Stimulated activated CD4-positive, alpha-beta T cell treated with anti-CD3 and anti-CD28 coated beads, Interleukin-1b, Interleukin-23, amount 100 ng/mL, for 24 hours (primary cell): ENCODE measurements around the gene WWC1.
"Not testable (repeated sequence)": the region's sequence is repeated elsewhere in the genome, so short reads cannot be mapped to it uniquely, and the experiment has no call there.

Experiments
- DNase-seq, 4 experiments: peaks; one replicate each; pipeline ENCODE4 v3.0.0-alpha.2; 2020; ENCODE audit warnings: low read depth in 4 of 4, low spot score in 1 of 4

Gene WWC1

DNA sequence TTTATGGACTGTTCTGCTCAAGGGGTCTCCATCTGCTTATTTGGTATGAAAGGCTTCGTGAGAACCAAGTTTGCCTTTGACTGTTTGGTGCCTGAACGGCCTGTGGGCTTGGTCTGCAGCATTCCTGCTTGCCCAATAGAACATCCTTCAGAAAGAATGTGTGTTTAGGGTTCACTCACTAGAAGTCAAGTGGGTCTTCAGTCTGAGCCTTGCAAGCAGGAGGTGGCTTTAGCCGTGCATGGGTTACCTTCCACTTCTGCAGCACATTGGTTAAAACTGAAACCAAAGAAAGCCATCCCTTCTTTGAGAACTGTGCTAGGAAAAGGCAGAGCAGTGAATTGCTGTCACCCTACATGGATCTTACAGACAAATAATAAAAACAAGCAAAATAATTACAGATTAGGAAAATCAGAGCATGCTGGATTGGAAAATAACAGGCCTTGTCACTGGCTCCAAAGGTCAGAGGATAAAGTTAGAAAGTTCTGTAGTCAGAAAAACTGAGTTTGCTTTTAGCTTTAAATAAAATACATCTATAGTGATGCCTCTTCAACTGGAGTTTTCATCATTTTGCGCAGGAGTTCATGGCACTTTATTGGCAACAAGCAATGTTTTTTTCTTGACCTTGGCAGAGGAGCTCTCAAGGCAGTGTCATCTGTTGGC is 16.6 kb downstream of the WWC1 start:
- no peak for DNase-seq

DNA sequence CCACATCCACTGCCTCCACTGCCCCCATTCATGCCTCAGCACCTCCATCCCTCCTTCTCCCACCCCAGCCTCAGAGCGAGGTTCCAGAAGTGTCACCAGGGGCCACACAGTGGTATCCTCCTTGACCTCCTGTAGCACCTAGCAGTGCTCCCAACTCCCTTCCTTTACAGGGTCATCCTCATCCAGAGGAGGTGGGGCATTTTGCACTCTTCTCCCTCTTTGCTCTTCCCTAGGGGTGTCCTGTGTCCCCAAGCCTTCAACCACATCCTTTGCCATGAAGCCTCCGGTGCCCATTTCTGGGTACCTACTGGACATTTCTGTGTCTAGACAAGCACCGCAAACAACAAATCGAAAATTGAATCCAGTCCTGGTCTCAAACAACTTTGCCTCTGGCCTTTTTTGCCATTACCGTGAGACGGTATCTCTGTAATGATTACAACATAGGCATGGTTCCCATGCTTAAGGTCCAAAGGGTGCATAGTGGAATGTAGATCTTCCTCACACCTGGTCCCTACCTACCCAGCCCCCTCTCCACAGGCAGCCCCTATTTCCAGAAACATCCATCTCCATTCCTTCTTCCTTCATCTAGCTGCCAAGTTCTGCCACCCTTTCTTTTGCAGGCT is 17.6 kb downstream of the WWC1 start:
- no peak for DNase-seq

DNA sequence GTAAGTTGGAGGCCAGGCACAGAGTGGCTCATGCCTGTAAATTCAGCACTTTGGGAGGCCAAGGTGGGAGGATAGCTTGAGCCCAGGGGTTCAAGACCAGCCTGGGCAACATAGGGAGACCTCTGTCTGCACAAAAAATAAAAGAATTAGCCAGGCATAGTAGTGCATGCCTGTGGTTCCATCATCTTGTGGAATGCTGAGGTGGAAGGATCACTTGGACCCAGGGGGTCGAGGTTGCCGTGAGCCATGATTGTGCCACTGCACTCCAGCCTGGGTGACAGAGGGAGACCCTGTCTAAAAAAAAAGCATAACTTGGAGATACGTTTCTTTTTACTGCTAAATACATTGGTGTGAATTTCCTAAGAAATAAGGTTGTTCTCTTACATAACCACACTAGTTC is 19.1 kb downstream of the WWC1 start:
- not testable (repeated sequence) for DNase-seq

DNA sequence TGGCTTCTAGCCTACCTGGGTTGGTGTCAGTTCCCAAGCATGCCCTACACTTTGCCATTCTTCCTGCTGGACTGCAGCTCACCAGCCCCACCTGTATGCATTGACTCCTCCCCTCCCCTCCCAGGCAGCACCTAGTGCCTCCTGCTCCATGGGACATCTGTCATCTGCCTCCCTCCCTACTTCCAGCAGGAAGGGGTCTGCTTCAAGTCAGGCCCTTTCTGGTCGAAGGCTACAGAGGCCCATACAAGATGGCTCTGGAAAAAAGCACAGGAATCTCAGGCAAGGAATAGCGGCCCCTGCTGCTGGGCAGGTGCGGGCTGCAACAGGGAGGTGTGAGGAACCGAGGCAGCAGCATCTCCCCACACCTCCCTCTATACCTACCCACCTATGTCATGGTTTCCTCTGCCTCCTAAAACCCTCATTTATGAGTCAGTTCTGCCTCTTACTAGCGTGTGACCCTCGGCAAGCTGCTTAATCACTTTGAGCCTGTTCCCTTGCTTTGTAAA is 19.7 kb downstream of the WWC1 start:
- DNase-seq: no peak

DNA sequence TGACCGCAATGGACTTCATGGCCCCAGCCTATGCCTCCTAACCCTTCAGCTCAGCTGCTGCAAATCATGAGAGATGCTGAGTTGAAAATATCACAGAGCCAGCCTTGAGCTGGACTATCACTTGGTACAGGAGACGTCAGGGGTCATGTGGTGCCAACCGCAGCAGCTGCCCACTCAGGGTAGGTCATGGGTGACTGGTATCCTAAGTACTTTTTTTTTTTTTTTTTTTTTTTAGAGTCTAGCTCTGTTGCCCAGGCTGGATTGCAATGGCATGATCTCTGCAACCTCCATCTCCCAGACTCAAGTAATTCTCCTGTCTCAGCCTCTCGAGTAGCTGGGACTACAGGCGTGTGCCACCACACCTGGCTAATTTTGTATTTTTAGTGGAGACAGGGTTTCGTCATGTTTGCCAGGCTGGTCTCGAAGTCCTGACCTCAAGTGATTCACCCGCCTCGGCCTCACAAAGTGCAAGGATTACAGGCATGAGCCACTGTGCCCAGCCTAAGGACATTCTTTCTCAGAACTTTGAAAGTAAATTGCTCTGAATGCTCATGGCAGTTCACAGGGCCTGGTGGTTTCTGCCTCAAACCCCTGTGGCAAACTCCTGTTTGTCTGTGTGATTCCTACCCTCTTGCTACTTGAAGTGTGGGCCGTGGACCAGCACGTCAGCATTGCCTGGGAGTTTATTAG is 21.3 kb downstream of the WWC1 start:
- no peak for DNase-seq

DNA sequence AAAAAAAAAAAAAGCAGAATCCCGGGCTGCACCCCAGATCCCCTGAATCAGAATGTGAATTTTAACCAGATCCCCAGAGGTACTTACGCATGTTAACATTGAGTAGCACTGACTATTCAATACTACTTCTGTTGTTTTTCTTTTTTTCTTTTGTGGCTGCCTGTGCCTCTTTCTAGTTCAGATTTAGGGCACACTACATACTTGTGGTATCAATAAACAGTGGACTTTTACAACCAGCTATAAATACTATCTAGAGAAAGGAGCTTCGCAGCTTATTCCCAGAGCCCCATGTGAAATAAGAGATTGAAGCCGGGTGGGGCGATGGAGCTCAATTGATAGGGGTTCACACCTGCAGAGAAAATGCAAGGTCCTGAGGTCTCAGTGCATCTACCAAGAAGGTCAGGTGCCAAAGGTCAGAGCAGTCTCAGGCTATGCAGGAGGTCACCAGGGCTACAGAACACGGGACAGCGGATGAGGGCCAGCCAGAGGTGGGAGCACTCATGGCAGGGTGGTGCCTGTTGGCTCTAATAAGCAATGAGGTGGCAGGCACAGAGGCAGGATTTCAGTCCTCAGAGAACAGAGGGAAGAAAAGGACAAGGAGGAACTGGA is 22.3 kb downstream of the WWC1 start:
- DNase-seq: no peak

DNA sequence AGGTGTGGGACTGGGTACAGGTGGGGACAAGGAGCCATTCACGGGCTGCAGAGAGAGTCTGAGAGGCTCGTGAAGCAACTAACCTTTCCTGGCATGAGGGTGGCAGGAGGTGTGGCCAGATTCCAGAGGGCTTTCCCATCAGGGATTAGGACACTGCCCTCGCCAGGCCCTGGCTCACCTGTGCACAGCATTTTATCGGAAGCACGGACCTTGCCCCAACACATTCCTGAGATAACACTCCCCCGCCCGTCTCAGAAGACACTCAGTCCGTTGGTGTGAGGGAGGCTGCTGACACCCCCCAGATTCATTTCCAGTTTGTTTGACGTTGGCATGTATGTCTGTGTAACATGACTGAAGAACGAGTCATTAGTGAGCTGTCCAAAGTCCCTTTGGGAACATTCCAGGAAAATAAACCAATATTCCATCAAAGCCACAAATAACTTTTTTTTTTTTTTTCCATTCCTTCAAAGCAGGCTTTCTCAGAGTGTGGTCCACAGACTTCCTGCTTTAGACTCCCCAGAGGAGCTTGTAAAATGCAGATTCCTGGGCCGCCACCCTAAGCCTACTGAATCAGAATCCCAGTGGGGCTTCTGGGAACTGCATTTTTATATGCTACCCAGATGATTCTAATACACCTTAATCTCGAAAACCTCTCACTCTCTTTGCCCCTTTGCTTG is 23.4 kb downstream of the WWC1 start:
- DNase-seq: no peak

DNA sequence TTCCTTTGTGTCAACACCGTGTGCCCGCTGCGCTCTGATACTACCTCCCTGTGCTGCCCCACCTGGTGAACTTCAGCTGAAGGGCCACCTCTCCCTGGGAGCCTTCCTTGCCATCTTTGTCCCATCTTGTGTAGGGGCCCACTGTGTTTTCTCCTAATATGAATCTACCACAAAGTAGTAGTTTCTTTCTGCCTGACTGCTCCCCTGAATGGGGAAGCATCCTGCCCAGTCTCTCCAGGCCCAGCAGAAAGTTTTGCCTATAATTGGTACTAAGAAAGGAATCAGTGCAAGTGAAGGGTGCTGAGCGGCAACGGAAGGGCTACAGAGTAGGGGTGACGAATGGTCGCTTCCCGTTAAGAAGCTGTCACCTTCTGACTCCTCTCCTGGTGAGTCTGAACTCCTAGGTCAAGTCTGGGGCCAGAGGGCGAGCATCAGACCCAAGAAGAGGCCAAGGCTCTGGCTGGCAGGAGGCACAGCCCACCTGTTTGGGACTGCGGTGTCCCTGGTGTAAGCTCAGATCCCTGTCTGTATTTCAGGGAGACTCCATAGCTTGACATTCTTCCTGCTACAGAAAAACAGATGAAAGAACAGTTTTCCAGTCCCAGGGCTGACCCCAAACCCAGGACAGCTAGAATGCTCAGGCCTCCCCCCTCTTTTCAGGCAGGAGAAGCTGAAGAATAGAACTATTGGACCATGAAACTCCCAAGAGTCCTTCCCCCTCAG is 24.1 kb downstream of the WWC1 start:
- DNase-seq: no peak

DNA sequence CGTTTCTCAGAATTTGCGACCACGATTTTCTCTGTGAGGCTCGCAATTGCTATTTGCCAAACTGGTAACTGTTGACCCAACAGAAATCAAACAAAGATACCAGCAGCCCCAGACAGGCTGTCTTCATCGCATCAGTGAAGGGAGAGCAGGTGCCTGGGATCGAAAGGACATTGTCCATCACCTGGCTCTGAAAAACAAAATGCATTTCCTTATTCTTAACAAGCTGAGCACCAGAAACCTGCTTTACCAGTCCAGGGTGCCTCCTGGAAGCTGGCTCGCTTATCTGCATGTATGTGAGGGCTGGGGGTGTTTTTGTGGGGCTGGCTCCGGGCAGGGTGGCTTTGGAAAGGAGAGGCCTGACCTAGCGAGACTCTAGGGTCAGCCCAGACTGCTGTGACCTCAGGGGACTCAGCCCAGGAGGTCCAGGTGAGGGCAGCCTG is 24.7 kb downstream of the WWC1 start:
- no peak for DNase-seq

DNA sequence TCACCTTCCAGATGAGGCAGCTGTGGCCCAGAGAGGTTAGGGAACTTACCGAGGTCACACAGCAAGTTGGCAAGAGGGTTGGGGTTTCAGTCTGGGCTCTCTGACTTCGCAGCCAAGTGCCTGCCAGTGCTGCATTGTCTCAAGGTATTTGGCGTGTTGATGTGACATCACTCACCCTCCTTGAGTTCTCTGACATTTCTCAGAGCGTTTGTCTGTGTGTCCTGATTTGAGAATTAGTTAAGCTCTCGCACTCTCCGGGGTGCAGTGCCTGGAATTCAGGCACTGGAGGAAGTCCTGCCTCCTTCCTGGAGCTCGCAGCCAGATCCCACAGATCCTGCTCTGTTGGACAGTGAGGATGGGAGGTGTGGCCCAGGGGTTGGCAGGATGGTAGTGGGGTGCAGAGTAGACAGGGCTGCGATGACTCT is 25.7 kb downstream of the WWC1 start:
- no peak for DNase-seq

DNA sequence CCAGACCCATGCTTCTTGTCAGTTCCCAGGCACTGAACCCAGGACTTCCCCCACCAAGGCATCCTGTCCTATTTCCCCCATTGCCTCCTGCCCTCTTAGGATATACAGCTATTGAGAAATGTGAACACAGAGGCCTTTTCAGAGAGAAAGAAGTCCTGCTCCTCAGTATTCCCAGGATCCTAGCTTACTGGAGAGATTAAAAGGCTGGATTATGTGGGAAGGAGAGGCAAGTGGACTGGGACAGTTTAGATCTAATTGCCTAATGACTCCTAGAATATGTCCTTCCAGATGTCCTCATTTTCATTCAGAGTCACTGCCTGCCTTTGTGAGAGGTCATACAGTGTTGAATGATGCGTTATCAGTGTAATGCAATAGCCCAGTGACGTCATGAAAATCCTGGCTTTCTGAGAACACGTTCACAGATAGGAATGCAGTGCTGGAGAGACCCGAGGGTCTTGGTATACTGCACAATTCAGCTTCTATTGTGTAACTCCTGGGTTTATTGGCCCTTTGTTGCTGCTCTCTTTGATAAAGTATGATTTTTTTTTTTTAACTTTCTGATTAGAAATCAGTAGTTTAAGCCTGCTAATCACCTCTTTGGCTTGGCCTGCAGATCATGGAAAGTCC is 26.2 kb downstream of the WWC1 start:
- DNase-seq: no peak

DNA sequence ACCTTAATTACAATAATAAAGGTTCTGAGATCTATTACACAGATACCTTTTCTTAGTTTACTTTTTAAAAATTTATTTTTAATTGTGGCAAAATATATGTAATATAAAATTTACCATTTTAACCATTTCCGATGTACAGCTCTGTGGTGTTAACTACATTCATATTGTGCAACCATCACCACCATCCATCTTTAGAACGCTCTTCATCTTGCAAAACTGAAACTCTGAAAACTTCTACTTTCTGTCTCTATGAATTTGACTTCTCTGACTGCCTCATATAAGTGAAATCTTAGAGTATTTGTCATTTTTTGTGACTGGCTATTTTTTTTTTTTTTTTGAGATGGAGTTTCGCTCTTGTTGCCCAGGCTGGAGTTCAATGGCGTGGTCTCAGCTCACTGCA is 26.8 kb downstream of the WWC1 start:
- no peak for DNase-seq

DNA sequence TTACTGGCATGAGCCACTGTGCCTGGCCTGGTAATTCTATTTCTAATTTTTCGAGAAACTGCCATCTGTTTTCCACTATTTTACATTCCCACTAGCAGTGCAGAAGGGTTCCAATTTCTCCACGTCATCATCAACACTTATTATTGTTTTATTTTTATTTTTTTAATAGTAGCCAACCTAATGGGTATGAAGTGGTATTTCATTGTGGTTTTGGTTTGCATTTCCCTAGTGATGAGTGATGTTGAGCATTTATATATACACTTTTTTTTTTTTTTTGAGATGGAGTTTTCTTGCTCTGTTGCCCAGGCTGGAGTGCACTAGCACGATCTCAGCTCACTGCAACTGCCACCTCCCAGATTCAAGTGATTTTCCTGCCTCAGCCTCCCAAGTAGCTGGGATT is 28.3 kb downstream of the WWC1 start:
- DNase-seq: no peak

DNA sequence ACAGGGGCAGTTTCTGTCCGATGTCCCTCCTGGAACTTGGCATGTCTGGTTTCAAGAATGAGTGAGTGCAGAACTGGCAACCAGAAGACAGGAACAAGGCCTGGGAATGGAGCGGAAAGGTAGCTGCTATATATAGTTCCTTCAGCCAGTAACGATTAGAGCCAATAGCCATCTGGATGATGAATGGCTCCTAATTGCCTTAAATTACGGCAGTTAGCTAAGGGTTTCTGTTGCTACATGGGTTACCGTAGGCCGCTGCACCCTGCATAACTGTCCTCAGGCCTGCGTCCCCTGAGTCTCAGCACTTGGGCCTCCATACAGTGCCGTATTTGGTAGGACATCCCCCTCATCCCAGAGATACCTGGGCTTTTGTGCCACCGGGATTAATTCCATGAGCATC is 29.4 kb downstream of the WWC1 start:
- DNase-seq: no peak

DNA sequence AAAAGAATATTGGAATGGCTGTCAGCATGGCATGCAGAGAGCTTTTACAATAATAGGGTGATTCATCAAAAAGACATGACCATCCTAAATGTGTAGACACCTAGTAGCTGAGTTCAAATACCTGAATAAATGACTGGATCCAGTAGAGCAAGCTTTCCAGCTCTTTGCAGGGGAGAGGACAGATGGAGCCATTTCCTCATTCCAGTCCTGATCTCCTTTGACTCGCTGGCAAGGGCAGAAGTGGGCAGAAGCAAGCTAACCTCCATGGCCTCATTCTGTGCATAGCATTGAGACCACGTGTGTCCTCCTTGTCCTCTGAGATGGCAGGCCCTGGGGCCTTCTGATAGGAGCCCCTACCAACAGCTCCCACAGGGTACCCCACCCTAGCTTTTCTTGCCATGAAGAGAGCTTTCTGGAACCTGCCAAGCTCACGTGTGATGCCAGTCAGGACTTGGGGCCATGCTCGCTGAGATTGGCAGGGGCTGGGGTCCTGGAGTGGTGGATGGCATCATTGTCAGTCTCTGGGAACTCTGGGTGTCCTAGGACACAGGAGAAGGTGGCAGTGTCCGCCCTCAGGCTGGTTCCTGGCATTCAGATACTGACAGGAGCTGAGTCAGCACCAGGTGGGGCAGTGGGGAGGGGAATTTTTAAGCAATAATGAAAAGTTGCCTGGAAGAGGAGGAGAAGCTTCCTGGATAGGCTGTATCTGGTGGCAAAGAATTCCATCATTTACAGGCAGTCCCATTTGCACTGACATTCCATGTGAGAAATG is 33.6 kb downstream of the WWC1 start:
- DNase-seq: no peak

DNA sequence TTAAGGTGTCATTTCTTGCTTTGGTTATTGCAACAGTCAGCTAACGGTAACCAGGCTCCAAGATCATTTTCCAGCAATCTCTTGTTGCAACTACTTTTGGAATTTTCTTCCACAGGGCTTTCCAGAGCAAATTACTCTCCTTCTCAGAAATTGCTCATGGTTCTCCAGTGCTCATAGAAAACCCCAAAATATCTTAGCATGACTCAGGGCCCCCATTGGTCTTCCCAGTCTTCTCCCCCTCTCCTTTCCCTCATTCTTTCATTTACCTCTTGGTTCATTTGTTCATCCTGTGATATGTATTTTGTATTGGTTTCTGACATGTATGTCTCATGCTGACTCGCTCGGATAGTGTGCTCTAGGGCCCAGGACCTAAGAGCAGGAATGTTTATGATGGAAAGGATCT is 35.6 kb downstream of the WWC1 start:
- no peak for DNase-seq

DNA sequence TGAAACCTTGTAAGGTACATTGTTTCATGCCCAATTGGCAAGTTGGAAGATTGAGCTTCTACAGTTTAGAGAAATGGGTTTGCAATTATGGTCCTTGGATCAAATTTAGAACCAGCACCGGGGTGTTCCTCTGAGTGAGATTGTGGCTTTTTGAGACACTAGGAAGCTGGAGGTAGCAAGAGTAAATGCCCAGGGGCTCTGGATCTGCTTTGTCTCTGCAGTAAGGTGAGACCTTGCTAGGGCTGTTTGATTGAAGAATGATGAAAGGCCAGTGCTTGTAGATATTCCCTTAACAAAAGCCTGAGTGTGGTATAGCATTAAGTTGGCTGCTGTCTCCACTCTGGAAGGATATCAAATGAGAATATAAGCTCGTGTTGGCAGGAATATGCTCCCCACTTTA is 36.0 kb downstream of the WWC1 start:
- no peak for DNase-seq

DNA sequence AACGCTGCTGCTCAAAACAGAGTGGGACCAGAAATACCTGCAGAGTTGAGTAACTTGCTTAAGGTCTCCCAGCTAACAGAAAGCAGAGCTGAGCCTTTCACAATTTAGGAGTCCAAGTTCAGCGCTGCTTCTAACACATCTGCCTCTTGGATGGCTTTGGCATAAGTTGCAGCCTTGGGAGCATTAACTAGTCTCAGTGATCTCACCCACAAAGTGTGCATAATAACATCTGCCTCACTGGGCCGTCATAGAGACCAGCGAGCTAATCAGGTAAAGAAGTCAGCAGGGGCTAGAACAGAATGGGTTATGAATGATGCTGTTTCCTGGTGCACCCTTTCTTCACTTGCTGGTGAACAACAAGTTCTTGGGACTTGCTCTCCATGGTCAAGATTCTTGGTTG is 36.5 kb downstream of the WWC1 start:
- DNase-seq: no peak

DNA sequence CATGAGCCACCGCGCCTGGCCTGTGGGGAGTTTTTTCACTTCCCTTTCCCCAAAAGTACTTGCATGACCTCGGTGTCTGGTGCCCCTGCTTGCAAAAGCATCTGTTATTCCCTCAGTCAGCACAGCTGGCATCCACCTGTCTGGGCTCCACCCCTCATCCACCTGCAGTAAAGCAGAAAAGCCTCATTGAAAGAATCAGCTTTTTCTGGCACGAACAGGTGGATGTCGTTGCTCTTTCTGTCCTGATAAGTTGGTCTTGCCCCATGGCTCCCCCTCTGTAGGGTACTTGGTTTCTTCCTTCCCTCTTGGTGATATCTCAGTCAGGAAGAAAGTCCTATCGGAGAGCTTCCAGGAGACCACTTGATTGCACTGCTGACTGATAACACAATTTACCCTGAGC is 37.4 kb downstream of the WWC1 start:
- DNase-seq: no peak

DNA sequence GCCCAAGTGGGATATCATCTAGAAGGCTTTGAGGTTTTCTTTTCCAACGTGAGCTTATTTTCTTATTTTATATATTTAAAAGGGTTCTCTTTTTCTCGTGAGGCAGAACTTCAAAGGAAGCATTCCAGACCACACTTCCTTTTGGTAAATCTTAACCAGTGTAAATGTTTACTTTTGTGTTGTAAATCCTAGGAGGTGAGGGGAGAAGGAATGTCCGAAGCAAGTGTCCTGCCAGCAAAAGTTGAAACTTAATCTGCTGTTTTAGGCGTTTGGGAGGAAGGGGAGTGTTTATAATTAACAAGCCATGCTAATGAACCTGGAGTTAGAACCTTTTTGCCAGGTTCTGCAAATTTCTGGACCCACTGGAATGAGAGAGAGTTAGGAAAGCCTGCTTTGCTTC is 37.9 kb downstream of the WWC1 start:
- no peak for DNase-seq
